K562 (cell line): ENCODE data around the gene MNDA. TPM values are rescaled to one million over a fixed set of nuclear protein-coding genes. Genes with fewer than 3 reads are reported as not detected.

Experiments
- ATAC-seq: fragments of 200-7000 bp; cut with Tn5 transposase; 3 replicates; pipeline ENCODE4 v1.9.1; 2020; ENCODE audit warnings: moderate library complexity
- BruUV-seq: library from RNA; stranded (reverse); fragments of 400-500 nt; replicated peaks from 2 replicates; lab custom pipeline; 2021; lab: Mats Ljungman, UMichigan
- CTCF ChIA-PET: fragments of 300-600 bp; formaldehyde crosslinking; extraction: SDS; loops from one replicate; lab custom pipeline; 2021; ENCODE audit warnings: low intra/inter-chr PET ratio; lab: Yijun Ruan, JAX
- POLR2A ChIA-PET: fragments of 300-600, 350-650 bp; sonication (Branson Sonifier 250); formaldehyde crosslinking; extraction: SDS; loops from one replicate; lab custom pipeline; 2021; ENCODE audit warnings: antibody characterized with exemption, inconsistent platforms; lab: Yijun Ruan, JAX
- DNase-seq, 4 experiments: peaks; one replicate each; pipeline versions ENCODE4 v3.0.0 to v3.0.0-alpha.2; 2011 to 2018; ENCODE audit warnings: low spot score in 3 of 4, mixed read lengths in 3 of 4; ENCODE audit errors: extremely low read depth in 1 of 4
- FAIRE-seq: peaks from 2 replicates; lab custom pipeline; 2011; peaks lifted over from hg19 to GRCh38; lab: Jason Lieb, UNC
- H2AFZ ChIP-seq: 2 replicates; pipeline ENCODE4 v1.6.0; 2011; ENCODE audit warnings: low read depth, low read length, control low read depth, inconsistent platforms
- H3K27ac ChIP-seq: fragments of 200-600 bp; 3 replicates; pipeline ENCODE4 v1.8.0; 2011; ENCODE audit warnings: low read depth, mild to moderate bottlenecking, control low read depth, inconsistent platforms, low read length, moderate library complexity, mixed read lengths; ENCODE audit errors: extremely low read depth
- H3K27me3 ChIP-seq, 2 experiments: fragments of 300-600 bp in 1 of 2; 2 replicates in 1 of 2; 3 replicates in 1 of 2; pipeline versions ENCODE4 v1.6.0 to v1.8.0; 2011; ENCODE audit warnings: inconsistent platforms in 2 of 2, low read length in 2 of 2, mild to moderate bottlenecking in 1 of 2, mixed read lengths in 1 of 2, moderate library complexity in 1 of 2; ENCODE audit not compliant: control insufficient read depth in 2 of 2, insufficient read depth in 2 of 2
- H3K36me3 ChIP-seq: fragments of 300-600 bp; 3 replicates; pipeline ENCODE4 v1.8.0; 2011; ENCODE audit warnings: mild to moderate bottlenecking, low read length, inconsistent platforms; ENCODE audit not compliant: control insufficient read depth, insufficient read depth
- H3K4me1 ChIP-seq, 2 experiments: fragments of 200-600 bp in 1 of 2; replicated peaks in 1 of 2; 2 replicates in 1 of 2; 3 replicates in 1 of 2; pipeline versions ENCODE4 v1.5.1 to v1.8.0; 2011; ENCODE audit warnings: inconsistent platforms in 2 of 2, low read length in 2 of 2, mild to moderate bottlenecking in 1 of 2, mixed read lengths in 1 of 2, moderate library complexity in 1 of 2; ENCODE audit not compliant: control insufficient read depth in 2 of 2, insufficient read depth in 2 of 2
- H3K4me2 ChIP-seq: 2 replicates; pipeline ENCODE4 v1.6.1; 2011; ENCODE audit warnings: low read length, control low read depth, inconsistent platforms, mixed read lengths; ENCODE audit not compliant: insufficient read depth
- H3K4me3 ChIP-seq: fragments of 200-600 bp; sonication (generic), shearing (Covaris generic); 2 replicates; pipeline ENCODE4 v1.5.1; 2016; ENCODE audit warnings: control low read depth, inconsistent platforms
- H3K79me2 ChIP-seq: fragments of 200-600 bp; 3 replicates; pipeline ENCODE4 v1.8.0; 2011; ENCODE audit warnings: low read length, inconsistent platforms; ENCODE audit not compliant: control insufficient read depth, insufficient read depth
- H3K9ac ChIP-seq, 2 experiments: 2 replicates each; pipeline versions ENCODE4 v1.6.0 to v1.6.1; 2011; ENCODE audit warnings: low read depth in 2 of 2, low read length in 2 of 2, control low read depth in 1 of 2, inconsistent platforms in 1 of 2, mild to moderate bottlenecking in 1 of 2, mixed read lengths in 1 of 2; ENCODE audit not compliant: insufficient read depth in 1 of 2
- H3K9me1 ChIP-seq: one replicate; pipeline ENCODE4 v1.6.0; 2011; ENCODE audit warnings: inconsistent platforms, mild to moderate bottlenecking, low read length, moderate library complexity; ENCODE audit not compliant: control insufficient read depth, insufficient read depth
- H3K9me3 ChIP-seq: replicated peaks from 2 replicates; pipeline ENCODE4 v1.5.1; 2011; ENCODE audit warnings: low read depth, low read length, inconsistent platforms; ENCODE audit not compliant: control insufficient read depth, insufficient read depth
- H4K20me1 ChIP-seq: replicated peaks from 2 replicates; pipeline ENCODE4 v1.6.1; 2011; ENCODE audit warnings: low read length, inconsistent platforms, mixed read lengths; ENCODE audit not compliant: control insufficient read depth, insufficient read depth
- ADNP ChIP-seq: fragments of 200-800 bp; sonication (Bioruptor generic); IDR thresholded peaks from 2 replicates; pipeline ENCODE4 v1.6.1; 2016; ENCODE audit warnings: missing genetic modification characterization, missing compliant biosample characterization
- CUX1 ChIP-seq: fragments of 200-800 bp; sonication (Bioruptor generic); IDR thresholded peaks from 2 replicates; pipeline ENCODE4 v1.6.1; 2016; ENCODE audit warnings: missing genetic modification characterization, missing compliant biosample characterization
- NR0B1 ChIP-seq: fragments of 450-650 bp; IDR thresholded peaks from one replicate; pipeline ENCODE4 v1.6.1; 2018; ENCODE audit warnings: mild to moderate bottlenecking, moderate library complexity; ENCODE audit not compliant: partially characterized antibody
- SUPT5H ChIP-seq: fragments of 450-650 bp; IDR thresholded peaks from 2 replicates; pipeline ENCODE4 v1.6.1; 2016
- VEZF1 ChIP-seq: fragments of 200-800 bp; sonication (Bioruptor generic); IDR thresholded peaks from 2 replicates; pipeline ENCODE4 v1.6.1; 2017; ENCODE audit warnings: missing genetic modification characterization, missing compliant biosample characterization
- ZNF175 ChIP-seq: fragments of 200-800 bp; sonication (Bioruptor generic); IDR thresholded peaks from 2 replicates; pipeline ENCODE4 v1.6.1; 2016; ENCODE audit warnings: low read depth, mild to moderate bottlenecking, missing genetic modification characterization, missing compliant biosample characterization
- ZNF449 ChIP-seq: fragments of 250-450 bp; sonication (Bioruptor Pico); IDR thresholded peaks from 2 replicates; pipeline ENCODE4 v1.8.0; 2022; ENCODE audit warnings: moderate library complexity, mild to moderate bottlenecking, inconsistent platforms
- ZNF644 ChIP-seq: fragments of 200-800 bp; sonication (Bioruptor generic); IDR thresholded peaks from 2 replicates; pipeline ENCODE4 v1.6.1; 2016; ENCODE audit warnings: low read depth, missing genetic modification characterization, missing compliant biosample characterization
- ZNF740 ChIP-seq, 3 experiments: fragments of 200-800 bp in 1 of 3; sonication (Bioruptor generic) in 1 of 3; sonication (generic) in 1 of 3; formaldehyde crosslinking in 1 of 3; IDR thresholded peaks; 2 replicates each; pipeline versions ENCODE4 v1.6.1 to v1.8.0; 2016 to 2022; ENCODE audit warnings: mild to moderate bottlenecking in 2 of 3, missing compliant biosample characterization in 2 of 3, missing genetic modification characterization in 2 of 3, missing genetic modification reagents in 1 of 3
- WGBS: fragments of 100-300 bp; shearing (Covaris generic); methylation state at CpG from one replicate; pipeline ENCODE4 v1.1.6; 2016; ENCODE audit warnings: low coverage, mixed read lengths; ENCODE audit not compliant: insufficient coverage; ENCODE audit errors: missing lambda C conversion rate; 5-methylcytosine and 5-hydroxymethylcytosine counted together
- in situ Hi-C: fragments of 300-500 bp; cut with MboI; formaldehyde crosslinking; loops from 4 replicates; pipeline ENCODE4 v1.15.0; 2018; ENCODE audit warnings: inconsistent platforms, mixed read lengths
- intact Hi-C: fragments of 100-400 bp; cut with micrococcal nuclease; formaldehyde crosslinking; loops from 2 replicates; pipeline ENCODE4 v1.14.2; 2022
- polyA plus RNA-seq, 8 experiments: library from polyadenylated mRNA; depleted of rRNA in 4 of 8; stranded (reverse) in 5 of 8; unstranded in 3 of 8; fragments of >200 nt; fragmentation: Nextera tagmentation in 2 of 8; fragmentation: Illumina TruSeq in 1 of 8; extraction: Ambion mirVana in 2 of 8; extraction: Trizol in 1 of 8; gene quantifications; 2 replicates each; pipeline versions ENCODE4 v1.2.1 to v1.2.3, GENCODE V29; 2011 to 2014; ENCODE audit warnings: inconsistent platforms in 1 of 8, missing spikeins in 1 of 8
- total RNA-seq, 7 experiments: library from RNA; depleted of rRNA in 6 of 7; stranded (reverse); fragments of >200 nt in 6 of 7; fragmentation: Illumina TruSeq in 2 of 7; extraction: Trizol in 2 of 7; gene quantifications; 2 replicates each; pipeline versions ENCODE4 v1.2.1 to v1.2.3, GENCODE V29; 2011 to 2021; ENCODE audit warnings: low replicate concordance in 1 of 7

The MNDA gene
- total and polyA plus RNA-seq, 9 of the 15 experiments (the other 6 are each of a cell fraction or from before 2014, with no cell fraction given) = 0.08 to 0.14 (median 0.09) TPM; not detected in 6

GRCh38 chr1:158818975-158819431 lies 12.1 kb upstream of the MNDA start:
- Histone ChIP-seq H2AFZ (peak overlapping the region; percentile 81), H3K9me3 (peaks cover 4% of the 10 kb centered on the region; the same call in 1 of the 2 replicates), H3K27me3 (no peaks in the 10 kb centered on the region), H3K4me1 (peaks cover 0 to 33% of the 10 kb centered on the region in 2 experiments; a peak in 3 of 5 replicates), H3K4me2 (peak overlapping the region; percentile 47), H3K9ac (peak overlapping the region; percentile 9 to 60; a peak in 3 of 4 replicates), H4K20me1 (no peaks in the 10 kb centered on the region), H3K79me2 (no peaks in the 10 kb centered on the region), H3K36me3 (no peaks in the 10 kb centered on the region), H3K4me3 (no peak overlapping the region), H3K27ac (peak overlapping the region; percentile 88), H3K9me1 (no peaks in the 10 kb centered on the region)
- ATAC-seq = peak; percentile 70
- FAIRE-seq = no peak
- no TSS peak for BruUV-seq
- 14% methylated on average over 1 of the region's 1 CpG for WGBS
- peak in 2 of 4 experiments; percentile 17 to 49 for DNase-seq
- ChIA-PET POLR2A (interaction anchor here (0.6 to 2.9 kb wide), 6 partner anchors 10 to 271 kb away, joined by 3 to 21 read pairs (median 3); no protein-coding TSS in a partner anchor), CTCF (no interaction called here)
- in situ Hi-C loops = no loop called here
- intact Hi-C loops = loop anchor here (5.0 to 10.0 kb wide), 2 partner anchors 132 to 256 kb away; partner anchors contain the start of genes AIM2 and SPTA1
- TF ChIP-seq ZNF644 (tag) (peak; percentile 91), ZNF449 (CRISPR knock-in tag) (no peak), CUX1 (CRISPR knock-in tag) (0 out of 2 replicates have a peak, but pooled peaks have one; percentile 19), VEZF1 (CRISPR knock-in tag) (peak; percentile 5; the same call in 1 of the 2 replicates), NR0B1 (no peak), SUPT5H (no peak), ZNF175 (peak; percentile 62; the same call in 1 of the 2 replicates), ZNF740 (CRISPR knock-in tag; IDR thresholded peaks at IDR 0.05) (no peak), ZNF740 (tag; IDR thresholded peaks at IDR 0.05) (0 out of 4 replicates have a peak, but pooled peaks of 1 of the 2 experiments have one; percentile 75), ADNP (tag) (0 out of 2 replicates have a peak, but pooled peaks have one; percentile 5)
